Cardiac fibroblast (primary cell): Measurements from ENCODE around the gene PHKA1.

Source experiments
- DNase-seq, 2 donors: peaks; one replicate each; pipeline versions ENCODE4 v3.0.0 to v3.0.0-alpha.2; 2010; ENCODE audit warnings: low read depth in 2 of 2
- H3K4me3 ChIP-seq, 2 donors: replicated peaks in 1 of 2; 1 replicate in 1 of 2; 2 replicates in 1 of 2; pipeline ENCODE4 v1.5.1; 2011; ENCODE audit warnings: low read depth in 2 of 2, low read length in 2 of 2, mild to moderate bottlenecking in 2 of 2, moderate library complexity in 1 of 2
- TF ChIP-seq, protein P1 (sequence below): IDR thresholded peaks from one replicate; pipeline ENCODE4 v1.5.1; 2011; ENCODE audit warnings: low read depth, mild to moderate bottlenecking, low read length, inconsistent platforms

PHKA1 gene

DNA sequence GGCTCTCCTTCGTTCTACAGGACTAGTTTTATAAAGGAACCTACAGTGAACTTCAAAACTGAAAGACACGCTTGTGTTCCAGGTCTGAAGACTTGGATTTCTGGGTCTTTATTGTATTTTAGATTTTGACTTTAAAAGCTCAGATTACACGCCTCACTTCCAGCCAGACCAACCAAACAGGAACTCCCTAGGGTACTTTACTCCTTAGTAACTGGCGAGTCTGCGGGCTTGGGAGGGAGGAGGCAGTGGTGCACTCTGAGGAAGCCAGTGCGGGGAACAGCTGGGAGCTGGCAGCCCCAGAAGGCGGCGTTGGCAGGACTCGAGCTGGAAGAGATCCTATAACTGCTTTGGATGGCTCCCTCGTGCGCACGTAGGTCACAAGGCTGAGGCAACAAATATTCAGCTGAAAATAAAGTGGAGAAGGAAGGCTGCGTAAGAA is 391 bp upstream of the PHKA1 start:
- TF ChIP-seq, protein P1, sequence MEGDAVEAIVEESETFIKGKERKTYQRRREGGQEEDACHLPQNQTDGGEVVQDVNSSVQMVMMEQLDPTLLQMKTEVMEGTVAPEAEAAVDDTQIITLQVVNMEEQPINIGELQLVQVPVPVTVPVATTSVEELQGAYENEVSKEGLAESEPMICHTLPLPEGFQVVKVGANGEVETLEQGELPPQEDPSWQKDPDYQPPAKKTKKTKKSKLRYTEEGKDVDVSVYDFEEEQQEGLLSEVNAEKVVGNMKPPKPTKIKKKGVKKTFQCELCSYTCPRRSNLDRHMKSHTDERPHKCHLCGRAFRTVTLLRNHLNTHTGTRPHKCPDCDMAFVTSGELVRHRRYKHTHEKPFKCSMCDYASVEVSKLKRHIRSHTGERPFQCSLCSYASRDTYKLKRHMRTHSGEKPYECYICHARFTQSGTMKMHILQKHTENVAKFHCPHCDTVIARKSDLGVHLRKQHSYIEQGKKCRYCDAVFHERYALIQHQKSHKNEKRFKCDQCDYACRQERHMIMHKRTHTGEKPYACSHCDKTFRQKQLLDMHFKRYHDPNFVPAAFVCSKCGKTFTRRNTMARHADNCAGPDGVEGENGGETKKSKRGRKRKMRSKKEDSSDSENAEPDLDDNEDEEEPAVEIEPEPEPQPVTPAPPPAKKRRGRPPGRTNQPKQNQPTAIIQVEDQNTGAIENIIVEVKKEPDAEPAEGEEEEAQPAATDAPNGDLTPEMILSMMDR = no peak
- DNase-seq = peak; percentile 71 to 90
- H3K4me3 ChIP-seq = peak overlapping the region; percentile 37 to 48

DNA sequence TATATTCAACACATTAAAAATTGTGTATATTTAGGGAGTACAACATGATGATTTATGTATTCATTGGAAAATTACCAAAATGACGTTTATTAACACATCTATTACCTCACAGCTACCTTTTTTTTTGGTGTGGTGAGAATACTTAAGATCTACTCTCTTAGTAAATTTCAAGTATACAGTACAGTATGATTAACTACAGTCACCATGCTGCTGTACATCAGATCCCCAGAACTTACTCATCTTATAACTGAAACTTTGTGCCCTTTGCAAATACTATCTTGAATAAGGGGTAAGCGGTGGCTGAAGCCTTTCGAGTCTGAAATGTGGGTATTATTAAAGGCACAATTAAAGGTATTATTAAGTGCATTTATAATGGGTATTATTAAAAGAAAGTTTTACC is 976 bp downstream of the PHKA1 start:
- TF ChIP-seq, protein P1 = no peak
- peak in 1 of 2 donors; percentile 8 for DNase-seq
- peak overlapping the region; percentile 34 to 48 for H3K4me3 ChIP-seq

DNA sequence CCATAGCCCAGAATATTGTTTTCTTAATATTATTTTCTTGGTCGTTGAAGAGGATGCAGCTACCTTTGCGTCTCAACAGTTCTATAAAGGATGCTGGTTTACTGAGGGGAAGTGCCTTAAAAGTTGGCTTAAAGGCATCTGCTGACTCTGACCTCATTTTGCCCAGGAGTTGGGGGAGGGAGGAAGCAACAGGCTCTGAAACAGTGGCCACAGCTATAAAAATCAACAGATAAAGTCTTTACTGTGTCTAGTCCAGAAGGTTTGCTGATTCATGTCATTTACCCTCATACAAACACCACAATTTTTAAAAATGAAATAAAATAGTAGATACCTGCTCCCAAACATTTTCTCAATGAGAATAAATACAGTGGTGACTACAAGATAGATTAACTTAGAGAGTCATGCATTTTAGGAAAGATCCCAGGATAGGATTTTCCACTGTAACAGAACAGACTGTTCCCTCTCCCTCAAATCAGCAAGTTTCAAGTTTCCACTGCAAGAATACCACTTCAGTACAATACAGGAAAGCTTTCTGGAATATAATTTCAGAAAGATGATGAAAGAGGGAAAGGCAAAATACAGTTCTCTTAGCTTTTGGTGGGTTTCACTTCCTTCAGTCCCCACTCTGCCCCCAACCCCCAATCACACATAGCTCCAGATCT is 1.9 kb downstream of the PHKA1 start:
- TF ChIP-seq, protein P1 = no peak
- peak; percentile 9 to 30 for DNase-seq
- no peak overlapping the region for H3K4me3 ChIP-seq

DNA sequence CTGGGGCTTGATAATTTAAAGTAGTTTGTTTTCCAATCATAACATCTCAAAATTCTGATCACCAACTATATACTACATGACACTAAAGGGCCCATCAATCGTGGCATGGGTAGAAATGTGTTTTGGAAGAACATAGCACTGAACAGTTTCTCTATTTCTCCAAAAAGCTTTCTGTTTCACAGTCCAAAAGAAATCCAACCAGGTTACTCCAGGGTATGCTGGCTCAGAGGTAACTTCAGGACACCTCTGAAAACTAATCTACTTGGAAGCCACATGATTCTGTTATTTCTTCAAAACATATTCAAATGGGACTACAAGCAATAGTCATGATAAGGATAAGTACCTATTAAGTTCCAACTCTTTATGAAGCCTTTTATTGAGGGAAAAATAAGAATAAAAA is 8.3 kb downstream of the PHKA1 start:
- TF ChIP-seq, protein P1 = no peak
- DNase-seq = no peak
- H3K4me3 ChIP-seq = no peak overlapping the region

DNA sequence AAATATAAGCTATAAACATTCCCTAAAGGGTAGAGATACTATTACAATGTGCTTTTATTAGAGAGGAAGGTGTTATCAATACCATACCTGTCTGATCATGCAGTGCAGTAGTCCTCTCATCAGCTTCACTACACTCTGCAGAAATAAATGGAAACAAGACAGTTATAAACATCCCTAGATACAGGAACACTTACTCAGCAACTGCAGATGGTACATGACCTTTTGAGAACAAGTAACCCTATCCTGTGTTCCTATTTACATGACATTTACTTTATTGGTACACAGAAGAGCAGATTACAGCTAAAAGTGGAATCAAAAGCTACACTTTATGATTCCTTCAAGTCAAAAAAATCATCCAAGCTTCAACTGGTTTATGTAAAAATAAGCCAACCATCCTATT is 9.0 kb downstream of the PHKA1 start:
- TF ChIP-seq, protein P1 = no peak
- no peak overlapping the region for H3K4me3 ChIP-seq
- no peak for DNase-seq

DNA sequence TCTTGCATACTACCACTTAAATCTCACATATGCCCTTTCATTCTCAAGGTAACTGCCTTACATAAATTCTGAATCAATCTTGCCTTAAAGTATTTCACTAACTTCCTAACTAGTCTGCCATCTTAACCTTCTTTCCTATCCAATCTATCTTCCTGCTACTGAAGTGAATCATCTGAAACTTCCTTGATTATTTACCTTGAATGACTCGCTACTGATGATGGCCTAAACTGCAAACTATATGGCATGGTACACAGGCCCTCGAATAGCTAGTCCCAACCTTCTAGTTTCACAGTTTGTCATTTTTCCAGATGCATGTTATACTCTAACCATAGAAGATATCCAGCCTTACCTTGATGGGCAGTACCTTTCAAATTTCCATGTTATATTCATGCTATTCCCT is 19.9 kb downstream of the PHKA1 start:
- H3K4me3 ChIP-seq = no peak overlapping the region
- no peak for DNase-seq
- TF ChIP-seq, protein P1 = no peak

DNA sequence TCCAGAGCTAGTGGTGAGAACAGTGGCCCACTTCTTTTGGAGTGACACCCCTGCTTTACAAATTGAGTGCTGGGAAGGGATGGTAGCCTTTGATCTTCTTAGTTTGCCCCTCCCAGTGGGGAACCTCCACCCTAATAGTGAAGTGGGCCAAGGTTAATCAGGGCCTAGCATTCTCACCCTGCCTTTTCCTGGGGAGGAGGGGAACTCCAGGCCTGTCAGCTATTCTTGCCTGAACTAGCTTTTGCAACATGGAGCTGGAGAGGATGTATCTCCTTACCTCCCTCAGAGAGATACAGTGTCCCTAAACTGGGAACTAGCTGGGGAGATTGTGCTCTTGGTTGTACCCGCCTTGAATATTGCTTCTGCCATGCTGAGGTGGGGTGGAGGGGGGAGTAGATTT is 20.6 kb downstream of the PHKA1 start:
- no peak for DNase-seq
- TF ChIP-seq, protein P1 = no peak
- no peak overlapping the region for H3K4me3 ChIP-seq
